Tongue (tissue), 2 donors: ENCODE data around the gene MAN1C1. TPM values are rescaled to one million over a fixed set of nuclear protein-coding genes. Genes with fewer than 3 reads are reported as not detected.

Experiments
- DNase-seq: peaks from one replicate; pipeline ENCODE4 v3.0.0-alpha.2; 2015
- total RNA-seq: library from RNA; depleted of rRNA; stranded (reverse); fragments of >200 nt; gene quantifications from one replicate; pipeline ENCODE4 v1.2.3, GENCODE V29; 2014

MAN1C1 gene
- total RNA-seq, 1 donor from 2014 or later, result 8.7 TPM

- DNase-seq, result no peak
Measured at GRCh38 chr1:25715888-25716287, 99.3 kb downstream of the MAN1C1 start.

- no peak for DNase-seq
Measured at GRCh38 chr1:25716320-25716719, 99.7 kb downstream of the MAN1C1 start.

- DNase-seq, result no peak
Measured at GRCh38 chr1:25718732-25719131, 102.1 kb downstream of the MAN1C1 start.

- no peak for DNase-seq
Measured at GRCh38 chr1:25720624-25721023, 104.0 kb downstream of the MAN1C1 start.

- no peak for DNase-seq
Measured at GRCh38 chr1:25723250-25723880, 106.8 kb downstream of the MAN1C1 start.

GRCh38 chr1:25724201-25724600 lies 107.6 kb downstream of the MAN1C1 start:
- DNase-seq, result no peak

- DNase-seq, result no peak
Measured at GRCh38 chr1:25724966-25725365, 108.4 kb downstream of the MAN1C1 start.

GRCh38 chr1:25725482-25725881 lies 108.9 kb downstream of the MAN1C1 start:
- no peak for DNase-seq

GRCh38 chr1:25727088-25727487 lies 110.5 kb downstream of the MAN1C1 start:
- no peak for DNase-seq

GRCh38 chr1:25727635-25728286 lies 111.2 kb downstream of the MAN1C1 start:
- DNase-seq, result peak; percentile 70

- no peak for DNase-seq
Measured at GRCh38 chr1:25728301-25728935, 111.8 kb downstream of the MAN1C1 start.

GRCh38 chr1:25729045-25729444 lies 112.5 kb downstream of the MAN1C1 start:
- DNase-seq, result no peak

GRCh38 chr1:25729790-25730644 lies 113.4 kb downstream of the MAN1C1 start:
- DNase-seq, result peak; percentile 79

GRCh38 chr1:25731148-25731547 lies 114.6 kb downstream of the MAN1C1 start:
- DNase-seq, result no peak

GRCh38 chr1:25731626-25732370 lies 115.2 kb downstream of the MAN1C1 start:
- no peak for DNase-seq

- no peak for DNase-seq
Measured at GRCh38 chr1:25732821-25733220, 116.2 kb downstream of the MAN1C1 start.

GRCh38 chr1:25733271-25733670 lies 116.7 kb downstream of the MAN1C1 start:
- DNase-seq, result no peak

- DNase-seq, result peak; percentile 36
Measured at GRCh38 chr1:25734991-25735390, 118.4 kb downstream of the MAN1C1 start.

GRCh38 chr1:25735956-25736529 lies 119.5 kb downstream of the MAN1C1 start:
- no peak for DNase-seq

- peak; percentile 90 for DNase-seq
Measured at GRCh38 chr1:25737130-25737529, 120.5 kb downstream of the MAN1C1 start.

GRCh38 chr1:25738499-25738898 lies 121.9 kb downstream of the MAN1C1 start:
- DNase-seq, result peak; percentile 87

- DNase-seq, result no peak
Measured at GRCh38 chr1:25739341-25739740, 122.8 kb downstream of the MAN1C1 start.
